Endodermal cell (in vitro differentiated cells): ENCODE data around the gene AEBP1. TPM values are rescaled to one million over a fixed set of nuclear protein-coding genes. Genes with fewer than 3 reads are reported as not detected.

Experiments used
- DNase-seq: peaks from one replicate; pipeline ENCODE4 v3.0.0-alpha.2; 2017
- H3K27ac ChIP-seq: 2 replicates; pipeline ENCODE4 v1.5.1; 2013; ENCODE audit warnings: mild to moderate bottlenecking, low read depth, low read length, moderate library complexity
- H3K27me3 ChIP-seq: 2 replicates; pipeline ENCODE4 v1.6.1; 2013; ENCODE audit warnings: mild to moderate bottlenecking, low read length, moderate library complexity; ENCODE audit not compliant: insufficient read depth, control insufficient read depth, poor library complexity, severe bottlenecking
- H3K36me3 ChIP-seq: 2 replicates; pipeline ENCODE4 v1.7.0; 2013; ENCODE audit warnings: mild to moderate bottlenecking, low read length, moderate library complexity; ENCODE audit not compliant: control insufficient read depth, insufficient read depth
- H3K4me1 ChIP-seq: one replicate; pipeline ENCODE4 v1.7.0; 2013; ENCODE audit warnings: low read length; ENCODE audit not compliant: control insufficient read depth, insufficient read depth
- H3K4me3 ChIP-seq: 2 replicates; pipeline ENCODE4 v1.5.1; 2013; ENCODE audit warnings: mild to moderate bottlenecking, low read length, moderate library complexity
- H3K9ac ChIP-seq: 2 replicates; pipeline ENCODE4 v1.6.1; 2013; ENCODE audit warnings: mild to moderate bottlenecking, low read length, moderate library complexity; ENCODE audit not compliant: poor library complexity, severe bottlenecking; ENCODE audit errors: extremely low read depth
- H3K9me3 ChIP-seq: 2 replicates; pipeline ENCODE4 v1.6.1; 2013; ENCODE audit warnings: mild to moderate bottlenecking, low read length, moderate library complexity; ENCODE audit not compliant: control insufficient read depth
- H3K27ac Mint-ChIP-seq: 2 replicates; pipeline ENCODE4 v1.8.0; 2020; ENCODE audit warnings: mixed read lengths
- H3K27me3 Mint-ChIP-seq: 2 replicates; pipeline ENCODE4 v1.8.0; 2021; ENCODE audit warnings: mild to moderate bottlenecking, mixed read lengths; ENCODE audit not compliant: insufficient read depth
- H3K36me3 Mint-ChIP-seq: 2 replicates; pipeline ENCODE4 v1.8.0; 2020; ENCODE audit warnings: low read depth, mixed read lengths
- H3K4me1 Mint-ChIP-seq: 2 replicates; pipeline ENCODE4 v1.8.0; 2020; ENCODE audit warnings: mixed read lengths
- H3K4me3 Mint-ChIP-seq: 2 replicates; pipeline ENCODE4 v1.8.0; 2020; ENCODE audit warnings: mild to moderate bottlenecking, moderate library complexity, mixed read lengths
- H3K9me3 Mint-ChIP-seq: 2 replicates; pipeline ENCODE4 v1.8.0; 2020; ENCODE audit warnings: mild to moderate bottlenecking, mixed read lengths
- CTCF ChIP-seq: fragments of 200-600 bp; sonication (generic); conservative IDR thresholded peaks from 2 replicates; pipeline ENCODE4 v1.5.0; 2021; ENCODE audit warnings: antibody characterized with exemption, mild to moderate bottlenecking
- WGBS, 2 experiments: methylation state at CpG; one replicate each; pipeline versions ENCODE4 v1.1.5 to v1.1.7; 2013; ENCODE audit warnings: missing lambda C conversion rate in 2 of 2, mixed read lengths in 1 of 2; ENCODE audit not compliant: insufficient coverage in 1 of 2, insufficient read length in 1 of 2; 5-methylcytosine and 5-hydroxymethylcytosine counted together
- total RNA-seq, 2 donors: library from RNA; stranded (reverse); fragmentation: NEBNext Ultra II Directional in 1 of 2; extraction: Animal tissue kit (Norgen Biotek cat#: 25700) in 1 of 2; gene quantifications; 2 replicates in 1 of 2; 3 replicates in 1 of 2; pipeline ENCODE4 v1.2.1, GENCODE V29; 2021

Gene AEBP1
- total RNA-seq, 2 donors from 2014 or later, result 55.2 to 65.8 TPM

GRCh38 chr7:44107116-44107960 is 3.2 kb downstream of the AEBP1 start:
- H3K9me3 ChIP-seq, result no peaks in the 10 kb centered on the region
- H3K27me3 ChIP-seq, result peaks cover 5% of the 10 kb centered on the region
- Mint-ChIP-seq H3K4me1 (peaks cover 8% of the 10 kb centered on the region), H3K4me3 (no peak overlapping the region), H3K27ac (no peak overlapping the region), H3K27me3 (peaks cover 18% of the 10 kb centered on the region), H3K36me3 (peaks cover 11% of the 10 kb centered on the region), H3K9me3 (no peaks in the 10 kb centered on the region)
- no peak overlapping the region for H3K4me3 ChIP-seq
- no peaks in the 10 kb centered on the region for H3K36me3 ChIP-seq
- H3K27ac ChIP-seq, result no peak overlapping the region
- no peak for DNase-seq
- H3K4me1 ChIP-seq, result no peaks in the 10 kb centered on the region
- WGBS, 2 experiments, result 89 to 92% methylated on average over 6 to 18 of the region's 18 CpGs
- TF ChIP-seq CTCF, result no peak
- H3K9ac ChIP-seq, result no peak overlapping the region

- Histone ChIP-seq H3K9ac (no peak overlapping the region), H3K36me3 (no peaks in the 10 kb centered on the region), H3K27me3 (peaks cover 5% of the 10 kb centered on the region), H3K9me3 (no peaks in the 10 kb centered on the region), H3K4me1 (no peaks in the 10 kb centered on the region), H3K27ac (no peak overlapping the region), H3K4me3 (no peak overlapping the region)
- peaks cover 17% of the 10 kb centered on the region for H3K36me3 Mint-ChIP-seq
- DNase-seq, result no peak
- no peak for TF ChIP-seq CTCF
- peaks cover 8% of the 10 kb centered on the region for H3K4me1 Mint-ChIP-seq
- H3K27ac Mint-ChIP-seq, result no peak overlapping the region
- 93 to 95% methylated on average over 13 to 21 of the region's 21 CpGs for WGBS, 2 experiments
- H3K27me3 Mint-ChIP-seq, result peaks cover 10% of the 10 kb centered on the region
- H3K4me3 Mint-ChIP-seq, result no peak overlapping the region
- no peaks in the 10 kb centered on the region for H3K9me3 Mint-ChIP-seq
Measured at GRCh38 chr7:44107961-44108767, 4.0 kb downstream of the AEBP1 start.

GRCh38 chr7:44108768-44109750 is 4.9 kb downstream of the AEBP1 start:
- Mint-ChIP-seq H3K4me3 (no peak overlapping the region), H3K27me3 (peaks cover 8% of the 10 kb centered on the region), H3K9me3 (no peaks in the 10 kb centered on the region), H3K27ac (no peak overlapping the region), H3K4me1 (peaks cover 8% of the 10 kb centered on the region), H3K36me3 (peaks cover 25% of the 10 kb centered on the region)
- no peak overlapping the region for H3K9ac ChIP-seq
- H3K4me1 ChIP-seq, result no peaks in the 10 kb centered on the region
- WGBS, 2 experiments, result 88 to 89% methylated on average over 5 to 21 of the region's 21 CpGs
- no peak overlapping the region for H3K27ac ChIP-seq
- DNase-seq, result no peak
- TF ChIP-seq CTCF, result peak; percentile 53
- H3K27me3 ChIP-seq, result no peaks in the 10 kb centered on the region
- no peak overlapping the region for H3K4me3 ChIP-seq
- no peaks in the 10 kb centered on the region for H3K36me3 ChIP-seq
- no peaks in the 10 kb centered on the region for H3K9me3 ChIP-seq
